HG03025 (cell line): ENCODE measurements around the gene CREBBP.

Source experiments
- ATAC-seq: cut with Tn5 transposase; IDR thresholded peaks from one replicate; pipeline ENCODE4 v1.9.1; 2021; ENCODE audit warnings: mild to moderate bottlenecking, moderate library complexity; ENCODE audit not compliant: unreplicated experiment, low FRiP score

Gene CREBBP

DNA sequence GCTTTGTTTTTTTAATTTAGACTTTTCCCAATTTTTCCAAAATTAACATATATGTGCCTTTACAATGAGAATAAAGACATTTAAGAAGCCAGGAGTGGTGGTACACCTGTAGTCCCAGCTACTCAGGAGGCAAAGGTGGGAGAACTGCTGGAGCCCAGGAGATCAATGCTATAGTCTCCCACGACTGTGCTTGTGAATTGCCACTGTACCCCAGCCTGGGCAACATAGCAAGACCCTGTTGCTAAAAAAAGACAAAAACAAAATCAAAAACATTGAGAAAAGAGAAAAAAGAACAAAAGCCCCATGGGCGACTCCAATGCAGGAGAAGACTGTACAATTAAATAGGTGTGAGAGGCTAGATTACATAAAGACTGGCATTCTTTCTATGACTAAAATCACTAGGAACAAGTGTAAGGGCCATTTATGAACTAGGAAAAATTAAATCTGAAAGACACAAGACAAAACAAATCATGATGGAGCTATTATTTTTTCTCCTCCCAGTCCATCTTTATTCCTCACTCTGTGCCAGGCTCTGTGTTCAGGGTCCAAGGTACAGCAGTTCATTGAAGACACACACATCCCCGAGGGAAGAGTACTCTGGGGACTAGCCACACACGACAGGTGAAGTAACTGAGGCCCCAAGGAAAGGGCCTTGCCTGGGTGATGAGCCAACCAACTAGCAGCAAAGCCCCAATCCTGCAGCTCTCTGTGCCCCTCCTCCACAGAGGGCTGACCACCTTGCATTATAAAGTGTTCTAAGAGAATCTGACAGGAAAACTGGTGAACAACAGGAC lies 79.8 kb downstream of the CREBBP start:
- ATAC-seq: no peak

DNA sequence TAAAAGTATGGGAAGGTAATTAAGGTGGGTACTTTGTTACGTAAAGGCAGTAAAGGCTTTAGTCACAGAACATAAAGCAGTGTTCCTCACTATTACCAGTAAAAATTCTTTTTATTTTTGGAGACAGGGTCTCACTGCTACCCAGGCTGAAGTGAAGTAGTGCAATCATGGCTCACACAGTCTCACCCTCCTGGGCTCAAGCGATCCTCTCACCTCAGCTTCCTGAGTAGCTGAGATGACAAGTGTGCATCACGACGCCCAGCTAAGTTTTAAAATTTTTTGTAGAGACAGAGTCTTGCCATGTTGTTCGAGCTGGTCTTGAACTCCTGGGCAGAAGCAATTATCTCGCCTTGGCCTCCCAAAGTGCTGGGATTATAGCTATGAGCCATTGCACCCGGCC lies 80.5 kb downstream of the CREBBP start:
- no peak for ATAC-seq

DNA sequence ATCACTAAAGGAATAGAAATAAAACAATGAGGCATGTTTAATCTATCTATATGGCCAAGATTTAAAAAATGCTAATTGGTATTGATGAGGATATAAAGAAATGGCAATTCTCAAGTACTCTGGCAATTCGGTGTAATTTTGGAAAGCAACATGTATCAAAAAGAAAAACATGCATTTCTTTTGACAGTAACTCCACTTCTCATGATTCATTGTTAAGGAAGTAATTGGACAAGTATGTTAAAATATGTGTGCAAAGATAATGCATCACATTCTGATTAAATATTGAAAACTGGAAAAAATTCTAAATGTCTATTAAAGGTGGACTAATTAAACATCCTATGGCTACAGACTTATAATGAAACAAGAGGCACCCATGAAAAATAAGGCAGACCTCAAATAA lies 81.2 kb downstream of the CREBBP start:
- no peak for ATAC-seq

DNA sequence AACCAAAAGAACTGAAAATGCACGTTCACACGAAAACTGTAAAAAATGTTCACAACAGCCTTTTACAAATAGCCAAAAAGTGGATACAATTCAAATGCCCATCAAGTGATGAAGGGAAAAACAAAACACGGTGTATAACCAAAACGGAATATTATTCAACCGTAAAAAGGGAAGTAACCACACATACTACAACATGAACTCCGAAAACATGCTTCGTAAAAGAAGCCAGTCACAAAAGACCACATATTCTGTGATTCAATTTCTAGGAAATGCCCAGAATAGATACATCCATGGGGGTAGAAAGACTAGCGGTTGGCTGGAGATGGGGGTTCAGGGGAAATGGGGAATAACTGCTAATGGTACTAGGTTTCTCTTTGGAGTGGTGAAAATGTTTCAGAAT lies 81.7 kb downstream of the CREBBP start:
- no peak for ATAC-seq

DNA sequence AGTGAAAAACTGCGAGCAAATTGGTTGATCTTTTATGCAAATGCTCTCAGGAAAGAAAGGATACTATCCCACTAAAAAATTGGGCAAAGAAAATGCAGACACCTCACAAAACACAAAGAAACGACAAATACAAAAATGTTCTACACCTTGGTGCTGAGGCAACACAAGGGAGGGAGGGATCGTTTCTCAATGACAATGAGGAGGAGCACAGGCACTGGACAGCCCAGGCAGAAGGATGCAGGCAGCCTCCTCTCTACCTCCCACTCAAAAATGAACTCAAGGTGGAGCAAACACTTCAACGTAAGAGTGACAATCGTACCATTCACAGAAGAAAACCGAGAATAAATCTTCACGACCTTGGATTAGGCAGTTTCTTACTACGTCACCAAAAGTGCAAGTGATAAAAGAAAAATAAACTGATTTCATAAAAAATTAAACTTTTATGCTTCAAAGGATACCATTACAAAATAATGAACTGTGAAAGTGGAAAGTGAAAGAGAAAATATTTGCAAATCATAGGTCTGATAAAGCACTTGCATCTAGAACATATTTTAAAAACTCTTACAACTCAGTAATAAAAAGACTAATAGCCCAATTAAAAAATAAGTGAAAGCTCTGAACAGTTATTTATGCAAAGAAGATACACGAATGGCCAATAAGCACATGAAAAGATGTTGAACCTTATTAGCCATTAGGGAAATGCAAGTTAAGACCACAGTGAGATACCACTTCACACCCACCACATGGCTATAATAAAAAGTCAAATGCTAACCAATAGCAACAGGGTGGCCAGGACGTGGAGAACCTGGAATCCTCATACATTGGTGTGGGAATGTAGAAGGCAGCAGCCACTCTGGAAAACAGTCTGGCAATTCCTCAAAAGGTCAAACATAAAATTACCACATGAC lies 82.4 kb downstream of the CREBBP start:
- ATAC-seq: no peak

DNA sequence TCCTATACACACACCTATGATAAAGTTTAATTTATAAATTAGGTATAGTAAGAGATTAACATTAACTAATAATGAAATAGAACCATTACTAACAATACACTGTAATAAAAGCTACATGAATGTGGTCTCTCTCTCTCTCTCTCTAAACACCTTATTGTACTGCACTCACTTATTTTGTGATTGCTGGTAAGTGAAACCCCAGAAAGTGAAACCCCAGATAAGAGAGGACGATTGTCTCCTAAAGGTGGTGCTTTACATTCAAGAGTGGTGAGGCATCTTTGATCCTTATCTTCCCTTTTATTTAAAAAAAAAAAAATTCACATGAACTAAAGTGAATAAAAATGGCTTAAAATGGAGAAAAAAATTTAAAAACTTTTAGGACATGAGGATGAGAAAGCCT lies 83.0 kb downstream of the CREBBP start:
- no peak for ATAC-seq

DNA sequence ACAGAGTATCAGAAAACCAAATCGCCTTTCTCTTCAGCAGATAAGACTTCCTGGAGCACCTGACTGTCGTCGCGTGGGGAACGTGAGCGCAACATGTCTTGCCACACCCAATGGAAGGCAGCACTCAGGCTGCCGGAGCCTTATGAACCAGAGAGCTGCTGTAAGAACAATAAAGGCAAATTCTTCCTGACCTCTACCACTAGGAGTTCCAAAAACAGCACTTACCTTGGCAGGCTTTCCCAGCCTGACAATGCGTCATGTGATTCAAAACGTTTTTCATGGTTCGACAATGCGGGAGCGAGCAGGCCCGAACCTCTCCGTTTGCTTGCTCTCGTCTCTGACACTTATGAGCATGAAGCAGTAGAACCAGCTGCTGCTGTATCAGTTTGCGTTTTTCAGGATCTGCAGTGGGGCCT lies 87.3 kb downstream of the CREBBP start:
- no peak for ATAC-seq

DNA sequence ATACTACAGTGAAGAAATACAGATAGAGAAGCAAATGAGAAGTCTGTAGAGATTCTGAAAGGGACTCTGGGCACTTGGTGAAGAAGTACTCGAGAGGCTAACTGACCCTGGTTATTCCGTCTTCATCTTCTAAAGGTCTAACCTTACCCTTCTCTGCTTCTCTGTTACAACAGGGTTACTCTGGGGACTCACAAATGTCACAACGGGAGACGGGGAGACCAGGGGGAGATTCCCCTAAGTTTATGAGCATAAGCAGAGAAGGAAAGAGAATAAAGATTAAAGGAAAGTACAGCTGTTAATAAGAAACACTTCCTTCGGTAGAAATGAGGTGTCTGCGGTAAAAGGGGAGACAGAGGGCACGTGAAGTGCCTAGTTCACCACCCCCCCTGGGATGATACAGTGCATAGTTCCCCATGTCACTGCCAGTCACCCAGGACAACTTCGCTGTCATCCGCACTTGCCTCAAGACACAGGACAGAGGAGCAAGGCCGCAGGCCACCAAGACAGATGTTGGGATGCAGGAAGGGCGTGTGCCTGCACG lies 88.0 kb downstream of the CREBBP start:
- no peak for ATAC-seq

DNA sequence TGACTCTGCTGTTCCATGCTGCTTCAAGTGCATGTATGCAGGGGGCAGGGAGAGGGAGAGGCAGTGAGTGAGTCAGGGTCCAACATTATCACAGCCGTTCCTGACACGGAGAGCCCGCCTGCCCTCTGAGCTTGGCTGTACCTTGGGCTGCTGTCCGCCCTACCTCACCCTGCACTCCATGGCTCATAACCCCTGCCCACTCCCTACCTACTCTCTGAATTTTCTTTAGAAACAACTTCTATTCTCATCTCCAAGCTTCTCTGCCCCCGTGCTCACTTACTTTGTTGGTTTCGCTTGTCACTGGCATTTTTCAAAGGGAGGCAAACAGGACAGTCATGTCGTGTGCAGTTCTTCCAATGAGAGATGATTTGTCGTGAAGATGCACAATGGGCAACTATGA lies 88.8 kb downstream of the CREBBP start:
- ATAC-seq: no peak

DNA sequence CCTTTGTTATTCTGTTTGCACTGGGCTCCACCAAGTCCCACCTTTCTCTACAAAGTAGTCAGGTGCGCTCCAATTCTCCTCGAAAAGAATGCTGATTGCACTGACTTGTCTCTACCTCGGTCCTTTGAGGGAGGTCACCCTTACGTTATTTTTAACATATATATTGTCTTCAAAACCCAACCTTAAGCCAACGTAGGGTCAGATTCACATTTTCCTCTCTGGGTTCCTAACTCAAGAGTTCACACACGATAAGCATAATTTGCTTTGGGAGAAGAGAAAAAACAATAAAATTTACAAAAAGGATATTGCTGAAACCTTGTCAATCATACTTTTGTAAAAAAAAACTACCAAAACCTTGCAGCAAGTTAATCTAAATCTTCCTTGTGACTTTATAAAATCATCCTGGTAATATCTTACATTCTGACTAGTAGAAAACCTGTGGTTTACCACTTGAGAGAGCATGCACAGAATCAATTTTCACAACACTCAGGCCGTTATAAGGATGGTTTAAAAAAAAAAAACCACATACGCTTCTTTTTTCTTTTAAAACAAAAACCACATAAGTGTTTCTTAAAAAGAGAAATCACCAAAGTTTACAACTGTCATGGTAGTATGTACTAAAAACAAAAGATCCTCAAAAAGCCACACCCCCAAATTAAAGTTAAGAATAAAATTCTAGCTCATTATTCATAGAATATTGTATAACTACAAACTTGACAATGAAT lies 91.0 kb downstream of the CREBBP start:
- ATAC-seq: no peak

DNA sequence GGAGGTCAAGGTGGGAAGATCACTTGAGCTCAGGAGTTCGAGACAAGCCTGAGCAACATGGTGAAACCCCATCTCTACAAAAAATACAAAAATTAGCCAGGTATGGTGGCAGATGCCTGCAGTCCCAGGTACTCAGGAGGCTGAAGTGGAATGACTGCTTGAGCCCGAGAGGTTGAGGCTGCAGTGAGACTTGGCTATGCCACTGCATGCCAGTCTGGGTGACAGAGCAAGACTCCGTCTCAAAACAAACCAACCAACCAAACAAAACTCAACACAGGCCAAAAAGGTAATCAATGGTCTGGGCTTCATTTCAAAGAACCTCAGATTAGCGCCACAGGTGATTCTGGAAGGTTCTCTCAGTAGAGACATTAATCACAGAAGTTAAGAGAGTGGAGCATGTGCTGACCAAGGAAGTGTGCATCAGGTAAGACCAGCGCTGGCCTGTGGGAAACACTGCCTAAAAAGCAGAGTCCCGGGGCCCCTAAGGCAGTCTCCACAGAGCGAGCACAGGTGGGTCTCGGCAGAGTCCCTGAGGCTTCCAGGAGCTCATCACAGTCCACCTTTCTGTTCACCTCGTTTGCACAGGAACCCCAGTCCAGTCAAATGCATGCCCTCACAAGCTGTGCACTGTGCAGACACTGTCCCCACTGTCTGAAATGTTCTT lies 91.7 kb downstream of the CREBBP start:
- ATAC-seq: no peak

DNA sequence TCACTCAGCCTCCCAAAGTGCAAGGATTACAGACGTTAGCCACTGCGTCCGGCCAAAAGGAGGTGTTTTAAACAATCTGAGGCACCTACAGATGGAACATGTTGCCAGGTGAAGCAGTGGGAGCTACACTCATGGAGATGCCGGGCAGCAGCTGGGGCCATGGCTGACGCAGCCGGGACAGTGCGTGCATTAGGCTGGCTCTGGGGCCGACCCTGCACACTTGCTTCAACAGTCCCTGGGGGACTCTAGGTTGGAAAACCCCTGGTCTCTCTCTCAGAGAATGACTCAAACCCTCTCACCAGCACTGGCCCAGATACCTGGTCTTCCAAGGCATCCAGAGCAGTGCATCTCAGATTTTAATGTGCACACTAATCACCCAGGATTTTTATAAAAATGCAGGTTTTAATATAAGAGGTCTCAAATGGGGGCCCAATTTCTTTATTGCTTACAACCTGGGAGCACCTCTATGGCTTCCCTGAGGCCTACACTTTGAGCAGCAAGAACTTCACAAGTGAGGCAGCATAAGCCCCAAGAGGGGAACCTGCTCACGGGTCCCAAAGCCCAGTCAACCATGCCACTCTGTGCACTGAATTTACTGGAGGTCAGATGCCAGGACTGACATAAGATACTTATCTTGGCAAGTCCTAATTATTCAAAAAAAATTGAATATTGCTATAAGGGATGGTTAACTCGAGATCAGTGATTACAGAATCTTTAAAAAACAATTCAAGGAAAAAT lies 92.4 kb downstream of the CREBBP start:
- no peak for ATAC-seq

DNA sequence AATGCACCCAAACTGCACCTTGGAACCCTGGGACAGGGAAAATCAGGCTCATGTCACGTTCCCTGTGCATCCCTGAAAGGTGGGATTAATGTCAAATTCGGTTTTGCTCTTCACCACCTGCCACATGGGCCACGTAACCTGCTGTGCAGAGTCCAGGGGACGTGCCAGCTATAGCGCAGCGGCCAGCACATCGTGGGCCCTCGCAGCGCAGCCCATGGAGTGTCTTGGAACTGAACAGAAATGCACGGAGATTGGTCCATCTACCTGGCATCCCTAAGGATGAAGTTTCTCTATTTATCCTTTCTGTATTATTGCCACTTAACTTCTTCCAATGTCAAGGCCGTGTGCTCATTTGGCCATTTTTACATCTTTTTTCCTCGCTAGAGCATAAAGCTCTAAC lies 95.1 kb downstream of the CREBBP start:
- no peak for ATAC-seq

DNA sequence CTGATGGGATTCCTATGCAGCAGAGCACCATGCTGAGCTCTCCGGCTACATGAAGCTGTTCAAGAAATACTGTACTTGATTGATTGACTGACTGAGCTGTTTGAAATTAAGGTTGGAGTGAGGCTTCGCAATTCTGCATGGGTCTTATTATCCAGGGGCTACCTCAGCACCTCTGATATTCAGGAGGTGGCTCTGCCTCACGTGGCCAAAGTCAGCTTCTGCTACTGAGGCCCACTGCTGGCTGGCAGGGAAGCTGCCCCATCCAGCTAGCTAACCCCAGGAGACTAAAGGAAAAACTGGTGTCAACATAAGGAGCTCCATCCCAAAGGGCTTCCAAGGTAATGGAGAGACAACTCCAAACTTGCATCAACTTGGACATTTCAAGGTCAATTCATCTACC lies 97.0 kb downstream of the CREBBP start:
- ATAC-seq: no peak

DNA sequence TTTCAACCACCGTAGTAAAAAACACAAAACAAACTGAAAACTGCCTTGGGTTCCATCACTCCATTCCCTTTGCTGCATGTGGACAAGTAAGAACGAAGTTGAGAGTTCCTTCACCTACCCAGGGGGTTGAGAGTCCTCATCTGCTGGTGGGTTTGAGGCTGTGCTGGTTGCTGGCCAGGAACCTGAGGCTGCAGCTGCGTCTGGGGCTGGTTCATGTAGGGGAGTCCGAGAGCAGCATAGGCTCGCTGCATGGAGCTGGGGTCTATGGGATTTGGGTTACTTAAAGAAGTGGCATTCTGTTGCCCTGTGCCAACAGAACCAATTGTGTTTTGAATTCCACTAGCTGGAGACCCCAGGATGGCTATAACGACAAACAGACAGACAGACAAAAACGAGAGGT lies 97.9 kb downstream of the CREBBP start:
- ATAC-seq: no peak

DNA sequence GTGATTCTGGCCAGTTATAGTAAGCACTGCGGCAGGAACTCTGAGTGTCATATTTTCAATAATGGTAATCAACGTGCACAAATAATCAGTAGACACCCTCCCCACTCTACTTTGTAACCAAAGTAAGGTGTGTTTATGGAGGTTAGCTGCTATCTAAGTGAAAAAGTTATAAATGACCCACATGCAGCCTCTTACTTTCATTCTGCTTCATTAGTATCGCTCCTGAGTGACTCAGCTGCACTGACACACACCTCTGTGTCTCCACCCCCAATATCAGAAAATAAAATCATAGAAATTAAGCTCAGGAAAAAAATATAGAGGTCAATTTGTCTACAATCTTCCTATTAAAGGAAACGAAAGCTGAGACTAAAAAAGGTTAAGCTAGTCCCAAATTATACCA lies 99.1 kb downstream of the CREBBP start:
- ATAC-seq: no peak

DNA sequence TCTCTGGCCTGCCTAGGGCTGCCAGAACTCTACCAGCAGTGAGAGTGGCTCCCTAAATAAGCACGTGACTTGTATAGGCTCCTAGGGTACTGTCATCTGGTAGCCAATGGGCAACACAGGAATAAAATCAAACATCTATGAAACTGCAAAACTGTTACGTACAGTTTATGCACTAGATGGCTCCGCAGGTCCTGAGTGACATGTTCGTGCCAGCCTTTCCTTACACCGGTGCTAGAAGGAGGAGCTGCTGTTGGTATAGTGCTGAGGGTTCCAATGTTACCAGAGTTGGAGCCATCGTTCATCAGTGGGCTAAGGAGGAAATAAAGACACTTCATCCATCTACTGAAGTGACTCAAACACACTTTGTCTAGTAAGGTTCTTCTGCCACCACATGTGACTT lies 99.9 kb downstream of the CREBBP start:
- ATAC-seq: no peak

DNA sequence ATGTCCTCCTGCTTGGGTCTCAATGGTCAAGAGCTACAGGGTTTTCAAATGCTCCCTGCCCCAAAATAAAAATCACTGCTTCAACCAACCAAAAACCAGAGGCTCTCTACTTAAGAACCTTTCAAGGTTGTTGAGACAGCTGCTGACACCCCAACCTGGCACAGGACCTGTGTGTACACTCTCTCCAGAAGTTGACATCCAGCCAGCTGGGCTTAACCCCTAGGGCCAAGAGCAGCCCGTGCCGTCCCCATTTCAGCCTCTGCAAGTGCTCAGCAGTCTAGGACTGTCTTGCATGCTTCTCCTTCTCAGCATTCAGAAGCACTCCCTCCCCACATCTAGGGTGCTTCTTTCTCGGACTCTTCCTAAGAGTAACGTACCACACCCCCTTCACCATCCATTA lies 104.2 kb downstream of the CREBBP start:
- ATAC-seq: no peak

DNA sequence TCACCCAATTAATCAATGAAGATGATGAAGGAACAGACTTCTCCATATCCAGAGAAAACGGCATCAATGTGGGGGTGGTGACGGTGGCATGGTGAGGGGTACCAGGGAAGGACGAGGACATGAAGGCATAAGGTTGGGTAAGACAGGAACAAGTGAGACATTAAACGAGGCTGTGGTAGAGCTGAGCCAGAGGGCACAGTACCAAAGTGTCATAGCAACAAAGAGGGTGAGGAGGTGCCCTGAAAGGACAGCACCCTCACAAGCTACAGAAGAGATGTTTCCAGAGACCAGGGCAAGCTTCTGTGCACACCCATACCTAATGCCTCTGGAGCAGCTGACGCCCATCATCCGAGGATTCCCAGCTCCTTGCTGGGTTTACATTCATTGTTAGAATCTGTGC lies 105.7 kb downstream of the CREBBP start:
- no peak for ATAC-seq
